Measurements from ENCODE around the gene BAHCC1.

DNA sequence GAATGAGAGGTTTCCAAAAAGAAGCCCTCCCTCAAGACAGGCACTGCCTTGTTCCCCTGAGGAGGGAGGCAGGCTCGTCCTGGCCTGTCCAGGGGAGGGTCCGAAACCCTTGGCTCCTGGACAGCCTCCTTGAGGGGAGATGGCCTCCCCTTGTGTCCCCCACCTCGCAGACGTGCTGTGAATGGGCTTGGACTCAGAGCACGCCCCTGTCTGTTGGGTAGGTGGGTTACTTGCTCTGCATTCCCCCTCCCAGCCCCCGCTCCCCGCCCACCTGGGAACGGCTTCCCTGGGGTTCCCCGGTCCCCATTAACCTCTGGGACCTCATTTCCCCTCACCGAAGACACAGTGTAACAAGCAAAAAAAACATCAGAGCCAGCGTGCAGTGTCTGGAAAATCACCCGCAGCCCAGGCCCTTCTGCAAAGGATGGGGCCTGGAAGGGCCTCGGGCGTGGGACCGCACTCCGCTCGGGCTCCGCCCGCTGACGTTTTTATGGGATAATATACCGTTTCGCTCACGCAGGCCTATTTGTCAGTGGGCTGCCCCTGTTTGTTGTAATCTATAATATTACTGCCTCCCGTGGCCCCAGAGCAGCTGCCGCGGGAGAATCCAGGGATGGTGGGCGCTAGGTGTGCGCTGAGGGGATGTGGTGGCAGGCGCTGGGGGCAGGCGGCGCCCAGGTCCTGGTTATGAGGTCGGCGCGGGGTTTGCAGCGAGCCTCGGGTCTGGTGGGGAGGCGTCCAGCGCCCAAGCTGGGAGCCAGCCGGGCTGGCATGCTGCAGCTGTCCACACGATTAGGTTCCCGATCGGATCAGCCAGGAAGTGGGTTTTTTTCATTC, 11.1 kb downstream of the BAHCC1 start:
- TF ChIP-seq POLR2A (IDR thresholded peaks at IDR 0.05; ENCODE audit: low read length) (no peak), GATA1 (IDR thresholded peaks at IDR 0.05; ENCODE audit: low read depth, low read length) (no peak)
